Progenitor cell of endocrine pancreas (in vitro differentiated cells): ENCODE measurements around the gene ASS1. TPM values are rescaled to one million over a fixed set of nuclear protein-coding genes. Genes with fewer than 3 reads are reported as not detected.

ENCODE experiments used
- DNase-seq: peaks from one replicate; pipeline ENCODE4 v3.0.0; 2021; ENCODE audit warnings: low spot score; ENCODE audit not compliant: unreplicated experiment
- H3K27ac Mint-ChIP-seq: 2 replicates; pipeline ENCODE4 v1.8.0; 2021; ENCODE audit warnings: mild to moderate bottlenecking, moderate library complexity, mixed read lengths
- H3K27me3 Mint-ChIP-seq: 2 replicates; pipeline ENCODE4 v1.8.0; 2021; ENCODE audit warnings: mixed read lengths
- H3K36me3 Mint-ChIP-seq: 2 replicates; pipeline ENCODE4 v1.8.0; 2022; ENCODE audit warnings: mixed read lengths; ENCODE audit not compliant: insufficient read depth
- H3K4me1 Mint-ChIP-seq: 2 replicates; pipeline ENCODE4 v1.8.0; 2021; ENCODE audit warnings: low read depth, mixed read lengths
- H3K4me3 Mint-ChIP-seq: 2 replicates; pipeline ENCODE4 v1.8.0; 2021; ENCODE audit warnings: low read depth, mild to moderate bottlenecking, moderate library complexity, mixed read lengths
- H3K9me3 Mint-ChIP-seq: 2 replicates; pipeline ENCODE4 v1.8.0; 2021; ENCODE audit warnings: low read depth, mixed read lengths
- CTCF ChIP-seq: fragments of 200-600 bp; sonication (generic); IDR thresholded peaks from one replicate; pipeline ENCODE4 v1.5.0; 2021; ENCODE audit warnings: antibody characterized with exemption, mild to moderate bottlenecking; ENCODE audit not compliant: unreplicated experiment
- total RNA-seq: library from RNA; stranded (reverse); gene quantifications from 2 replicates; pipeline ENCODE4 v1.2.1, GENCODE V29; 2021

Gene ASS1
- total RNA-seq, 1 donor from 2014 or later, result 6.5 TPM

- H3K27me3 Mint-ChIP-seq, result peaks cover 42% of the 10 kb centered on the region
- no peak overlapping the region for H3K27ac Mint-ChIP-seq
- H3K4me1 Mint-ChIP-seq, result peaks cover 6% of the 10 kb centered on the region
- DNase-seq, result no peak
- TF ChIP-seq CTCF, result no peak
- H3K36me3 Mint-ChIP-seq, result no peaks in the 10 kb centered on the region
- H3K9me3 Mint-ChIP-seq, result no peaks in the 10 kb centered on the region
- H3K4me3 Mint-ChIP-seq, result no peak overlapping the region
Measured at GRCh38 chr9:130484362-130485072, 39.8 kb downstream of the ASS1 start.

- peaks cover 6% of the 10 kb centered on the region for H3K4me1 Mint-ChIP-seq
- H3K27ac Mint-ChIP-seq, result no peak overlapping the region
- no peak for DNase-seq
- H3K9me3 Mint-ChIP-seq, result no peaks in the 10 kb centered on the region
- TF ChIP-seq CTCF, result no peak
- H3K36me3 Mint-ChIP-seq, result no peaks in the 10 kb centered on the region
- H3K4me3 Mint-ChIP-seq, result no peak overlapping the region
- H3K27me3 Mint-ChIP-seq, result peaks cover 46% of the 10 kb centered on the region
Measured at GRCh38 chr9:130486103-130486502, 41.3 kb downstream of the ASS1 start.

GRCh38 chr9:130487500-130487899 is 42.7 kb downstream of the ASS1 start:
- no peak for DNase-seq
- no peak overlapping the region for H3K4me3 Mint-ChIP-seq
- H3K9me3 Mint-ChIP-seq, result no peaks in the 10 kb centered on the region
- TF ChIP-seq CTCF, result no peak
- H3K27me3 Mint-ChIP-seq, result peaks cover 38% of the 10 kb centered on the region
- H3K36me3 Mint-ChIP-seq, result no peaks in the 10 kb centered on the region
- peaks cover 6% of the 10 kb centered on the region for H3K4me1 Mint-ChIP-seq
- no peak overlapping the region for H3K27ac Mint-ChIP-seq

- no peak for DNase-seq
- no peak for TF ChIP-seq CTCF
- H3K27ac Mint-ChIP-seq, result no peak overlapping the region
- peaks cover 27% of the 10 kb centered on the region for H3K27me3 Mint-ChIP-seq
- H3K9me3 Mint-ChIP-seq, result no peaks in the 10 kb centered on the region
- no peaks in the 10 kb centered on the region for H3K4me1 Mint-ChIP-seq
- H3K36me3 Mint-ChIP-seq, result no peaks in the 10 kb centered on the region
- H3K4me3 Mint-ChIP-seq, result no peak overlapping the region
Measured at GRCh38 chr9:130488621-130489330, 44.0 kb downstream of the ASS1 start.

GRCh38 chr9:130490981-130491380 is 46.2 kb downstream of the ASS1 start:
- H3K27me3 Mint-ChIP-seq, result peaks cover 11% of the 10 kb centered on the region
- peak overlapping the region; percentile 41 for H3K27ac Mint-ChIP-seq
- TF ChIP-seq CTCF, result no peak
- H3K4me1 Mint-ChIP-seq, result no peaks in the 10 kb centered on the region
- no peak for DNase-seq
- H3K36me3 Mint-ChIP-seq, result no peaks in the 10 kb centered on the region
- H3K4me3 Mint-ChIP-seq, result no peak overlapping the region
- H3K9me3 Mint-ChIP-seq, result peaks cover 10% of the 10 kb centered on the region
